HG02678 (cell line): ENCODE data around the gene RHOG.
"Not testable (repeated sequence)": the region's sequence is repeated elsewhere in the genome, so short reads cannot be mapped to it uniquely, and the experiment has no call there.

Experiments used
- ATAC-seq: cut with Tn5 transposase; IDR thresholded peaks from one replicate; pipeline ENCODE4 v1.9.1; 2021; ENCODE audit warnings: mild to moderate bottlenecking, moderate library complexity; ENCODE audit not compliant: unreplicated experiment

RHOG gene

GRCh38 chr11:3810951-3811350 lies 29.8 kb downstream of the RHOG start:
- ATAC-seq = no peak

DNA sequence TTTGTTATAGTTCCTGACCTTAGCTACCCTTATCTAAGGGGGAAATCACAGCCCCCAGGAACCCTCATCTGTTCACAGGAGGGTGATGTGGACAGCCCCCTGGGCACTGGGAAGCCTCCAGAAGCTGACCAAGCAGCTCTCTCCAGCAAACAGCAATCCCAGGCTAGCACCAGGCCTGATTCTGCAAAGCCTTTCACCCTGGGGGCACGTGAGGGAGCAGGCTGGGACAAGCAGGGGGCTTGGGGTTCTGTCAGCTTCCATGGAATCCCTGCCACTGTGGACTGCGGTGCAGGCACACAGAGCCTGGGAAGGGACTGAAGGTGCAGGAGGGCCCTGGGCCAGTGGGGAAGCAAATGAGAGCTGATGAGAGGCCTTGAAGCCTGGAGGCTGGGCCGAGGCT lies 30.3 kb downstream of the RHOG start:
- no peak for ATAC-seq

DNA sequence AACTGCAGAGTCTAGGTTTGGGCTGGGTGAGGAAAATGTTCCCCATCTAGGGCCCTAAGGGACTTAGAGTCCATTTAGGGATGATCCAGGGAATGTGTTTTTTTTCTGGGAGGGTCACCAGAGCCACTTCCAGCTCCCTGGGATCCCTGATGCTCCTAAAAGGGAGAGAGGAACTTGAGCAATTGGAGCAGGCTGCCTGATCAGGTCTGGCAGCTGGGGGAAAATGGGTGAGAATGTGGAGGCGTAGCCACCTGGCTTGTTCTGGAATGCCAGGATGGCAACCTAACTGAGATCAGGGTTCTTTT lies 31.2 kb downstream of the RHOG start:
- ATAC-seq = no peak

DNA sequence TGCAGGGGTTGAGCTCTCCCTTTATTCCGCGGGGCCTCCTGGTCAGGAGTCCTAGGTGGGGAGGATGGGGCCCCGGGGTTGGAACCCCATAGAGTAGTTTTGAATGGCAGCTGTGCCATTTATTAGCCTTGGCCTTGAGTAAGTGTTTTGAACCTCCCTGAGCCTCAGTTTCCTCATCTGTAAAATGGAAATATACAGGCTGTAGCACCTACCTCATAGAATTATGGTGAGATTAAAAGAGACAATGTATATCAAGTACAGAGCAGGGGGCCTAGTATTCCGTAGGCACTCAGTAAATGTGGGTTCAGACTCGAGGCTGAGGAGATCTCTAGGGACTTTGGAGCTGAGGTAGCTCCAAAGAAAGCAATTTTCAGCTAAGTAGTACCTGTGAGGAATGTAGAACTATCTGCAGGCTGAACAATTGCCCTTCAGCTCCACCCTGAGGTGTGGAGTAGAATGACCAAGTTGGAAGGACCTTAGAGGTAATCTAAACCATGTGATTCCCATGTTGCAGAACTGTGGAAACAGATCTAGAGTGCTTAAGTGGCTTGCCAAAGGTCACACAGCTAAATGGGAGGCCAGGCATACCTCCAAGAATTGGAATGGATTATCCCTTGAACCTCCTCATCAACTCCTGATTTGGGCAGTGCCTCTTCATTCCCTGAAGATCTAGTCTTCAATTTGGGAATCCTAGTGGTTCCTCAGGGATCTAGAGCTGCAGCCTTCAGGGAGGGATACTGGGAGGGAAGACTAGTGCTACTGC lies 31.7 kb downstream of the RHOG start:
- ATAC-seq = peak; percentile 64

DNA sequence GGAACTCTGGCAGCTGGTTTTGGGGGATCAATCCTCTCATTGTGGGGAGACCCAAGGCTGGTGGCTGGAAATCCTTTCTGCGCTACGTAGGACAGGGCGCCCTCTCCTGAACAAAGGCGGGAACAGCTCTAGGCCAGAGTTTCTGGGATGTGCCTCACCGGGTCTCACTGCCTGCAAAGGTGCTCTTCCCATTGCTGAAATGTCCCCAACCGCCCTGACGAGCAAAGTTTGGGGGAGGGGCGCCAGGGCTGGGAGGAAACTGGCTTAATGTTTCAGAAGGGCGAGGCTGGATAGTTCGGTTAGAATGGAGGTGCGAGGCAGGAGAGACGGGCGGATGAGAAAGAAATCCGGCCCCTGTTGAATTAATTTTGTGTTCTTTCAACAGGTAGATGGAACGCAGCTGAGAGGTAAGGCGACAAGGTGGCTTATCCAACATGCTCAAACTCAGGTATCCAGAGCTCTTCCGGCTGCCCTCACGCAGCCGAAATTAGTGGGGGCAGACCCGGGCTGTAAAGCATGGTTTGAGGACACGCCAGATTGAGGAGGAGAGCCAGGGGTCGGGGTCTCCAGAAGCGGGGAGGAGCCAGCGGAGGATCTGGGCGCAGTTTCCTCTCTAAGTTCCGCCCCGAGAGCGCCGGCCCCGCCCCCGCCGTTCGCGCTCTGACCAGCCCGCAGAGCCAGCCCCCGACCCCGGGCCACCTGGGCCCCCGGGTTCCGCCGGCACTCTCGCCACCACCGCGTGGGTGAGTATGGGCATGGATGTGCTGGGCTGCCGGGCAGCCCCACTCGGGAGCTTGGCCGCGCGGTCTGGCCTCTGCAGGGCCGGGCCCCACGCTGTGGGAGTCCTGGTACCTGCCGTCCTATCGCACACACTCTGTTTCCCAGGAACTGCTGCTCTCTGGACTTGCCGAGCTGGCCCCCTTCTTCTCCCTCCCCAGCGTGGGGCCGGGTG lies 32.6 kb downstream of the RHOG start, which contains the start of gene PGAP2:
PGAP2 (plus strand) TSS at position 652 of the 952 bp plus-strand sequence. CDS start 2,700 bp downstream, outside the sequence.
- ATAC-seq = peak; percentile 81

GRCh38 chr11:3803726-3804495 lies 36.8 kb downstream of the RHOG start:
- no peak for ATAC-seq

DNA sequence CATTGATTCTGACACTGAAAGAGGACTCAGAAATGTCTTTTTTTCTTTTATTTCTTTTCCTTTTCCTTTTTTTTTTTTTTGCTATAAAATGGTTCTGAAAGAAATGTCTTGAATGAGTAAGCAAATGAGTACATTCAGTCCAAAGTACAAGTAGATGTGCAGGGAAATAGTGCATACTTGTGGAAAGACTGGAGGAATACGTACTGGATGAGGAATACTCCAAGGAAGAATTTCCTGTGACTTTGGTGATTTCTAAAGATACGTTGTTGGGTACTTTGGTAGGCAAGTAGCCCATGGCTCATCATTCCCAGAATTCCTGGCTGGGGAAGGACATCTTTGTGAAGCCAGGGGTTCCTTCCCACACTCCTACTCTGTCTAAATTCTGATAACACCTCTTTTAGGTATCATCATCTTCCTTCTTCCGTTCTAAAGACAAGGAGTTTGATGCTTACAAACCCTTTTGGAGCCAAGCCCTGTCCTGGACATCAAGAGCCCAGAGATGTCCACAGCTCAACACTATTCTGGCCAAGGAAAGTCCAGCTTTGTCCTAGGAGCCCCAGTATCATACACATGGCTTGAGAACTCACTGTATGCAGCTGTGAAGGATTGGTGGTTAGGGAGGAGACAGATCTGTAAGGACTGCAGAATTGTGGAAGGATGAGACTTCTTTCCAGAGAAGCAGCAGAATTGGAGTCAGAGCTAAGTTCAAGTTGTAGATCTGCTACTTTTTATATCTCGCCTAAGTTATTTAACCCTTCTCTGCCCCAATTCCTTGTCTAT lies 38.6 kb downstream of the RHOG start:
- ATAC-seq = no peak

DNA sequence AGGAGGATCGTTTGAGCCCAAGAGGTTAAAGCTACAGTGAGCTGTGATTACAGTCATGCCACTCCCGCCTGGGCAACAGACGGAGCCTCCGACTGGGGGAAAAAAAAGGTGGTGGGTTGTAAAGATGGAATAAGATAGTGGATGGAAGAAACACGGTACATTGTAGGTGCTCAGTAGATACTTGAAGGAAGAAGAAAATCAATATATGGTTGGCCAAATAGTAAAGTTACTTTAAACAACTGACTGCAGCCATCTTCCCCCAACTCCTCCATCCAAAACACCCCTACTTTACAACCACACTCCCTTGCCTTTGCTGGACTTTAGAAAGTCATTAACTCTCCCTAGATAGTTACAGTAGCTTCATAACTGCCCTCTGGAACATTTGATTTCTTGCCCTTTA lies 40.9 kb downstream of the RHOG start:
- ATAC-seq = no peak

GRCh38 chr11:3799143-3799542 lies 41.6 kb downstream of the RHOG start:
- ATAC-seq = no peak

DNA sequence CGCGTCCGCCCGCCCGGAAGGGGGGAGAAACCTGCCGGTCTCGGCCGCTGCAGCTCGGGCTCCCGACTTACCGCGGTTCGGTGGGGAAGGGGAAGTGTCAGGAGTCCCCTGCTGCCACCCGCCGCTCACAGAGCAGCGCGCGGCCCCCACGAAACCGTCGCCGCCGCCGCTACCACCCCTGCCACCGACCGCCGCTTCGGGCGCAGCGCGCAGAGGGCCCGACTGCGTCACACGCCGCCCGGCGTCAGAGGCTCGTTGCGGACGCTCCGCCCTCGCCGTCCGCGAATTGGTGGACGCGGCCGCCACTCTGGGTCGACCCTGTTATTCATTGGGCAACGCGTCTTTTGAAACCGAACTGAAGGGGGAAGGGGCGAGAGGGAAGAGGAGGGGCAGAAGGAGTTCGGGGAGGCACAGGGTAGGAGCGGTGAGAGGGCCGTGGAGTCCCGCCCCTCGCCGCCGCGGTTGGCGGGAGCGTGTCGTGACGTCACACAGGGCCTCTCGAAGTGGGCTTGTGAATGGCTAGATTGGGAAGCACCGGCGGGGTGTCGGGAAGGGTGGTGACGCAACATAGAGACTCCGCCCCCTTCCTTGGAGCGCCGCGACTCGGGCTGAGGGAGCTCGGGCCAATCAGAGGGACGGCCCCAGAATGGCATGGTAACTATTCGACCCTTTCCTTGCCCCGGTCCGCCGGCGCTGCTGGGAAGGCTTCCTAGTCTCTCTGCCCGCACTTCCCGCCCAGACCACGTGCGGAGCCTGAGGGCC lies 43.2 kb downstream of the RHOG start, which contains the start of gene NUP98:
NUP98 (minus strand) TSS at position 226 of the 762 bp plus-strand sequence. CDS start 15,437 bp downstream, outside the sequence.
- peak; percentile 93 for ATAC-seq

- ATAC-seq = peak; percentile 28
Measured at GRCh38 chr11:3796801-3797328, 43.9 kb downstream of the RHOG start.

DNA sequence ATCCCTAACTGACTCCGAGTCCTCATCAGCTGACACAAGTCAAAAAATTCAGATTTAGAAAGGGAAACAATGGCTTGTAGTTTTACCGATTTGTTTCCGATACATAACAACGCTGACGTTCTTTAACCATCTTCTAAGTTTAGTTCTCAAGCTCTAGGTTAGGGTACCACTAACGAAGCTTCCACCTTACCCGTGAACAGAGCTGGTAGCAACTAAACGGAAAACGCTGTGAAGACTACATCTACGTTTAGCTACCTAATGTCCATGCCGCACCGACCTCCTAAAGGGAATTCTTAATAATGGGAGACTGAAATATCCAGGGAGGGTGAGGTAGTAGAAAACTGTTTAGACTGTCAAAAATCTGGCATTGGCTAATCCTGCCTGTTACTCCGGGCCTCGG lies 44.4 kb downstream of the RHOG start:
- ATAC-seq = no peak

- no peak for ATAC-seq
Measured at GRCh38 chr11:3796002-3796311, 44.8 kb downstream of the RHOG start.

DNA sequence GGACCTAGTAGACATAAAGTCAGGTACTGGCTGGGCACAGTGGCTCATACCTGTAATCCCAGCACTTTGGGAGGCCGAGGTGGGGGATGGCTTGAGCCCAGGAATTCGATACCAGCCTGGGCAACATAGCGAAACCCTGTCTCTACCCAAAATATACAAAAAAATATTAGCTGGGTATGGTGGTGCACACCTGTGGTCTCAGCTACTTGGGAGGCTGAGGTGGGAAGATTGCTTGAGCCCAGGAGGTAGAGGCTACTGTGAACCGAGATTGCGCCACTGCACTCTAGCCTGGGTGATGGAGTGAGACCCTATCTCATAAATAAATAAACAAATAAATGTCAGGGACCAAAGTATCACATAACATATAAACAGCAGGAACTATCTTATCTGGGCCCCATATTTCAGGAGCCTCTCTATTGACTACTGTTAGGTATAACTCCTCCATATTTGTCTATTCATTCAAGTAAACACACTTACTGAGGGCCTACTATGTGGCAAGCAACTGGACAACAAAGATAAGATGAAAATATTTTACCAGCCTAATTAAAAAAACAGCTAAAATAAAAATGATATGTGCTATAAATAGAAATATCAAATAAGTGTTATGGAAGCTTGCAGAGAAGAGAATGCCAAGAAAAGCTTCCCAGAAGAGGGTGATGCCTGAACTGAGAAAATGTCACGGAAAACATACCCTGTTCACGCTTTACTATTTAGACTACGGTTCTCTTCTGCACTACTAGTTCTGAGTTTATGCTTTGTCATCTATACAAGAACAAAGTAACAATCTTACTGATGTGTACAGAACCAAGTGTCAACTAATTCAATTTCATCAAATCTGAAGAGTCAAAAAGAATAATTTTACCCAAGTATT lies 45.4 kb downstream of the RHOG start:
- no peak for ATAC-seq

DNA sequence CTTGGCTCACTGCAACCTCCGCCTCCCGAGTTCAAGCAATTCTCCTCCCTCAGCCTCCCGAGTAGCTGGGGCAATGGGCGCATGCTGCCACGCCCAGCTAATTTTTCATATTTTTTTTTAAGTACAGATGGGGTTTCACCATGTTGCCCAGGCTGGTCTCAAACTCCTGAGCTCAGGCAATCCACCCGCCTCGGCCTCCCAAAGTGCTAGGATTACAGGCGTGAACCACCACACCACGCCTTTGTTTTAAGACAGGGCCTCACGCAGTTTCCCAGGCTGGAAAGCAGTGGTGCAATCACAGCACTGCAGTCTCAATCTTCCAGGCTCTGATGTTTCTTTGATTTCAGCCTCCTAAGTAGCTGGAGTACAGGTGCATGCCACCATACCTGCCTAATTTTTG lies 46.4 kb downstream of the RHOG start:
- not testable (repeated sequence) for ATAC-seq

DNA sequence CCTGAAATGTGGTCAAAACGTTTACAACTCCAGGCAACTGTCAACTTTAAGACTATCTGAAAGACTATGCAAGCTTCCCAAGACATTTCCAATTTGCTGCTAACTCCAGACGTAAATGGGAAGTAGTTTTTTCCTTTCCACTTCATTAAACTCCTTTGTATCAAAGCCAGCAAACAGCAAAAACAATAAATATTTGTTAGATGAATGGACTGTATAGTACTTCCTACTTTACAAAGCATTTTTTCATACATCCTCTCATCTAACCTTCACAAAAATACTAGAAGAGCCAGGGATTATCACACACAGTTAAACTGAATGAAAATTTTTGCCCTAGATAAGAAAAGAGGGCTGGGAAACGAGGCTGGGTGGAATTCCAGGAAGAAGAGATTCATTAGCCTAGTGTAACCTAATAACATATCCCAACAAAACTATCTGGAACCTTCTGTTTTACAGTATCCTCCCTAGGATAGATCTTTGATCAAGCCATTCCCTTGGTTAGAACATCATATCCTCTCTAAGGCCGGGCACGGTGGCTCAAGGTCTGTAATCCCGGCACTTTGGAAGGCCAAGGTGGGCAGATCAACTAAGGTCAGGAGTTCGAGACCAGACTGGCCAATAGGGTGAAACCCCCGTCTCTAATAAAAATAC lies 53.9 kb downstream of the RHOG start:
- ATAC-seq = no peak

GRCh38 chr11:3783611-3784010 lies 57.1 kb downstream of the RHOG start:
- no peak for ATAC-seq

GRCh38 chr11:3782963-3783362 lies 57.8 kb downstream of the RHOG start:
- no peak for ATAC-seq
